Ovary (tissue), 9 donors: ENCODE measurements around the gene SUSD3. TPM values are rescaled to one million over a fixed set of nuclear protein-coding genes. Genes with fewer than 3 reads are reported as not detected.

Experiments used
- DNase-seq, 5 donors: peaks; one replicate each; pipeline ENCODE4 v3.0.0-alpha.2; 2019 to 2020
- H3K27ac ChIP-seq, 2 donors: fragments of 200-600 bp; one replicate each; pipeline versions ENCODE4 v1.5.1 to v1.8.0; 2019 to 2022
- H3K27me3 ChIP-seq: fragments of 200-600 bp; one replicate; pipeline ENCODE4 v1.8.0; 2022
- H3K36me3 ChIP-seq: fragments of 200-600 bp; sonication (generic); one replicate; pipeline ENCODE4 v1.5.1; 2019
- H3K4me1 ChIP-seq: one replicate; pipeline ENCODE4 v1.8.1; 2013; ENCODE audit warnings: mild to moderate bottlenecking, moderate library complexity; ENCODE audit not compliant: insufficient read depth
- H3K4me3 ChIP-seq: fragments of 200-600 bp; sonication (generic); one replicate; pipeline ENCODE4 v1.5.1; 2017
- H3K9me3 ChIP-seq, 2 donors: fragments of 200-600 bp in 1 of 2; sonication (generic) in 1 of 2; one replicate each; pipeline versions ENCODE4 v1.5.1 to v1.8.1; 2013 to 2019; ENCODE audit warnings: mild to moderate bottlenecking in 1 of 2, moderate library complexity in 1 of 2
- CTCF ChIP-seq, 3 donors: fragments of 450-650 bp in 2 of 3; fragments of 200-600 bp in 1 of 3; IDR thresholded peaks; one replicate each; pipeline versions ENCODE4 v1.5.1 to v1.8.0; 2016 to 2022; ENCODE audit warnings: antibody characterized with exemption in 3 of 3, mild to moderate bottlenecking in 1 of 3
- EP300 ChIP-seq: sonication (generic); formaldehyde crosslinking; IDR thresholded peaks from one replicate; pipeline ENCODE4 v1.6.1; 2017; ENCODE audit warnings: antibody characterized with exemption
- POLR2A ChIP-seq: fragments of 450-650 bp; IDR thresholded peaks from one replicate; pipeline ENCODE4 v1.6.1; 2017; ENCODE audit warnings: antibody characterized with exemption, mild to moderate bottlenecking, moderate library complexity
- WGBS, 3 donors: extraction: QIAGEN DNeasy Blood & Tissue Kit in 1 of 3; methylation state at CpG; one replicate each; pipeline versions ENCODE4 v1.1.5 to v1.1.7; 2013 to 2017; 5-methylcytosine and 5-hydroxymethylcytosine counted together
- intact Hi-C, 4 donors: fragments of 100-400 bp; cut with DNase I; formaldehyde crosslinking; loops; one replicate each; pipeline versions ENCODE4 v1.11.0 to v1.15.1; 2022 to 2023
- polyA plus RNA-seq, 2 donors: library from polyadenylated mRNA; stranded (reverse); fragments of 200-250 nt in 1 of 2; fragments of 350-450 nt in 1 of 2; fragmentation: Illumina TruSeq in 1 of 2; extraction: RNeasy Lipid Tissue Mini Kit (QIAGEN cat#74804) in 1 of 2; gene quantifications; one replicate each; pipeline ENCODE4 v1.2.3, GENCODE V29; 2013 to 2014
- total RNA-seq, 7 donors: library from RNA; depleted of rRNA in 2 of 7; stranded (reverse); fragments of >200 nt in 2 of 7; fragmentation: NEBNext Ultra II Directional in 3 of 7; extraction: Animal tissue kit (Norgen Biotek cat#: 25700) in 3 of 7; gene quantifications; one replicate each; pipeline versions ENCODE4 v1.1.0 to v1.2.4, GENCODE V29; 2016 to 2023
- donor health status: DM: no; HTN: no; CAD: no; lungs with moderate emphysema.
- donor health status: DM: no; HTN: no; CAD: no.
- donor health status: Bipolar disorder and iron deficiency.
- donor health status: DM: yes; HTN: yes; CAD: no.
- donor health status: DM: no; HTN: no; CAD: no.
- donor health status: DM: yes; HTN: yes; CAD: no.

The SUSD3 gene
- total and polyA plus RNA-seq, 9 donors, result 9.6 to 66.1 (median 42.4) TPM

- intact Hi-C loops, result loop anchor here in 2 of 4 donors (5.0 to 10.0 kb wide), 3 partner anchors 35 to 362 kb away; partner anchors contain the start of genes FAM120A (in 1 of the 2), FAM120AOS (in 1 of the 2) and SUSD3 (in 1 of the 2)
- H3K36me3 ChIP-seq, result no peaks in the 10 kb centered on the region
- H3K4me3 ChIP-seq, result no peak overlapping the region
- peaks cover 6% of the 10 kb centered on the region for H3K4me1 ChIP-seq
- DNase-seq, result peak in 4 of 5 donors; percentile 16 to 43 (median 37)
- no peaks in the 10 kb centered on the region for H3K9me3 ChIP-seq
- 76 to 77% (median 77%) methylated on average over 7 of the region's 7 CpGs for WGBS, 3 donors
- TF ChIP-seq EP300 (no peak), POLR2A (no peak), CTCF (IDR thresholded peaks at IDR 0.05) (no peak)
- peak overlapping the region in 1 of 2 donors; percentile 96 for H3K27ac ChIP-seq
- no peaks in the 10 kb centered on the region for H3K27me3 ChIP-seq
Observed at GRCh38 chr9:93092251-93092991, 33.9 kb downstream of the SUSD3 start.

GRCh38 chr9:93093127-93093876 lies 34.8 kb downstream of the SUSD3 start:
- no peak for TF ChIP-seq CTCF (IDR thresholded peaks at IDR 0.05)
- no peak for TF ChIP-seq POLR2A
- TF ChIP-seq EP300, result no peak
- no peaks in the 10 kb centered on the region for H3K27me3 ChIP-seq
- WGBS, 3 donors, result 40 to 46% (median 43%) methylated on average over 11 of the region's 11 CpGs
- H3K27ac ChIP-seq, result peak overlapping the region; percentile 48 to 96
- peaks cover 14% of the 10 kb centered on the region for H3K4me1 ChIP-seq
- peak; percentile 22 to 50 (median 42) for DNase-seq
- intact Hi-C loops, result loop anchor here in 2 of 4 donors (5.0 to 10.0 kb wide), 3 partner anchors 36 to 361 kb away; partner anchors contain the start of genes FAM120A (in 1 of the 2), FAM120AOS (in 1 of the 2) and SUSD3 (in 1 of the 2)
- H3K9me3 ChIP-seq, result no peaks in the 10 kb centered on the region
- no peaks in the 10 kb centered on the region for H3K36me3 ChIP-seq
- no peak overlapping the region for H3K4me3 ChIP-seq

GRCh38 chr9:93093877-93094657 lies 35.6 kb downstream of the SUSD3 start:
- 67 to 81% (median 79%) methylated on average over 6 to 7 of the region's 7 CpGs for WGBS, 3 donors
- Histone ChIP-seq H3K4me1 (peaks cover 16% of the 10 kb centered on the region), H3K27ac (peak overlapping the region; percentile 91 to 96), H3K36me3 (no peaks in the 10 kb centered on the region), H3K4me3 (no peak overlapping the region), H3K27me3 (no peaks in the 10 kb centered on the region), H3K9me3 (no peaks in the 10 kb centered on the region)
- DNase-seq, result peak in 4 of 5 donors; percentile 23 to 47 (median 36)
- TF ChIP-seq CTCF (IDR thresholded peaks at IDR 0.05), result no peak
- TF ChIP-seq EP300, result no peak
- TF ChIP-seq POLR2A, result no peak
- intact Hi-C loops, result loop anchor here in 2 of 4 donors (5.0 to 10.0 kb wide), 3 partner anchors 37 to 361 kb away; partner anchors contain the start of genes FAM120A (in 1 of the 2), FAM120AOS (in 1 of the 2) and SUSD3 (in 1 of the 2)
